WTC11 (cell line): ENCODE measurements around the gene CD8B.
"Not testable (repeated sequence)": the region's sequence is repeated elsewhere in the genome, so short reads cannot be mapped to it uniquely, and the experiment has no call there.

Experiments
- CREM ChIP-seq: sonication (generic); formaldehyde crosslinking; IDR thresholded peaks from 2 replicates; pipeline ENCODE4 v1.8.1; 2022; ENCODE audit warnings: mild to moderate bottlenecking, missing genetic modification reagents, moderate library complexity
- JUN ChIP-seq: sonication (generic); formaldehyde crosslinking; IDR thresholded peaks from 2 replicates; pipeline ENCODE4 v1.8.0; 2023; ENCODE audit warnings: mild to moderate bottlenecking, missing genetic modification reagents
- NR2C2 ChIP-seq: sonication (generic); formaldehyde crosslinking; IDR thresholded peaks from 2 replicates; pipeline ENCODE4 v1.8.0; 2022; ENCODE audit warnings: mild to moderate bottlenecking, missing genetic modification reagents
- SP1 ChIP-seq: sonication (generic); formaldehyde crosslinking; conservative IDR thresholded peaks from 2 replicates; pipeline ENCODE4 v1.8.1; 2022; ENCODE audit warnings: missing genetic modification reagents
- ZNF512 ChIP-seq: sonication (generic); formaldehyde crosslinking; IDR thresholded peaks from 2 replicates; pipeline ENCODE4 v1.8.1; 2022; ENCODE audit warnings: missing genetic modification reagents, borderline replicate concordance
- TF ChIP-seq, protein P1 (sequence below): fragments of 200-600 bp; IDR thresholded peaks from 2 replicates; pipeline ENCODE4 v1.8.0; 2022; ENCODE audit warnings: antibody characterized with exemption

DNA sequence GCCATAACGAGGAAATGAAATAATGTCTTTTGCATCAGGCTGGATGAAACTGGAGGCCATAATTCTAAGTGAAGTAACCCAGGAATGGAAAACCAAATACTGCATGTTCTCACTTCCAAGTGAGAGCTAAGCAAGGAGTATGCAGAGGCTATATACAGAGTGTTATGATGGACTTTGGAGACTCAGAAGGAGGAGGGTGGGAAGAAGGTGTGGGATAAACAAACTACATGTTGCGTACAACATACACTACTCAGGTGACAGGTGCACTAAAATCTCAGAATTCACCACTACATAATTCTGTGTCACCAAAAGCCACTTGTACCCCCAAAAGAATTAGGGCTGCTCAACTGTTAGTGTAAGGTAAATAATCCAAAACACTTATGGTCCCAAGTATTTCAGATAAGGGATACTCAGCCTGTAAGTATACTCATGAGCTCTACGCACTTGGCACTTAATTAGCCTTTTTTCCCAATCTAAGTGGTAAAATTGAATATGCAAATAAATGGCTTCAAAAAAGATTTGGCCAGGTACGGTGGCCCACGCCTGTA is 20.5 kb upstream of the CD8B start:
- TF ChIP-seq, protein P1, sequence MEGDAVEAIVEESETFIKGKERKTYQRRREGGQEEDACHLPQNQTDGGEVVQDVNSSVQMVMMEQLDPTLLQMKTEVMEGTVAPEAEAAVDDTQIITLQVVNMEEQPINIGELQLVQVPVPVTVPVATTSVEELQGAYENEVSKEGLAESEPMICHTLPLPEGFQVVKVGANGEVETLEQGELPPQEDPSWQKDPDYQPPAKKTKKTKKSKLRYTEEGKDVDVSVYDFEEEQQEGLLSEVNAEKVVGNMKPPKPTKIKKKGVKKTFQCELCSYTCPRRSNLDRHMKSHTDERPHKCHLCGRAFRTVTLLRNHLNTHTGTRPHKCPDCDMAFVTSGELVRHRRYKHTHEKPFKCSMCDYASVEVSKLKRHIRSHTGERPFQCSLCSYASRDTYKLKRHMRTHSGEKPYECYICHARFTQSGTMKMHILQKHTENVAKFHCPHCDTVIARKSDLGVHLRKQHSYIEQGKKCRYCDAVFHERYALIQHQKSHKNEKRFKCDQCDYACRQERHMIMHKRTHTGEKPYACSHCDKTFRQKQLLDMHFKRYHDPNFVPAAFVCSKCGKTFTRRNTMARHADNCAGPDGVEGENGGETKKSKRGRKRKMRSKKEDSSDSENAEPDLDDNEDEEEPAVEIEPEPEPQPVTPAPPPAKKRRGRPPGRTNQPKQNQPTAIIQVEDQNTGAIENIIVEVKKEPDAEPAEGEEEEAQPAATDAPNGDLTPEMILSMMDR = not testable (repeated sequence)
- not testable (repeated sequence) for TF ChIP-seq ZNF512 (CRISPR knock-in tag); SP1; JUN (CRISPR knock-in tag); CREM (CRISPR knock-in tag); NR2C2 (CRISPR knock-in tag)
